Fibroblast of lung (primary cell): ENCODE data around the gene RPS6KC1.

ENCODE experiments used
- EZH2 ChIP-seq: IDR thresholded peaks from 2 replicates; pipeline ENCODE4 v1.5.1; 2012; ENCODE audit warnings: low read length, control low read depth, mild to moderate bottlenecking; ENCODE audit errors: missing control alignments
- TF ChIP-seq, protein P1 (sequence below), 2 donors: IDR thresholded peaks in 1 of 2; conservative IDR thresholded peaks in 1 of 2; 1 replicate in 1 of 2; 2 replicates in 1 of 2; pipeline ENCODE4 v1.5.1; 2011 to 2012; ENCODE audit warnings: low read length in 2 of 2, control low read depth in 1 of 2, inconsistent platforms in 1 of 2, low read depth in 1 of 2, mild to moderate bottlenecking in 1 of 2

DNA sequence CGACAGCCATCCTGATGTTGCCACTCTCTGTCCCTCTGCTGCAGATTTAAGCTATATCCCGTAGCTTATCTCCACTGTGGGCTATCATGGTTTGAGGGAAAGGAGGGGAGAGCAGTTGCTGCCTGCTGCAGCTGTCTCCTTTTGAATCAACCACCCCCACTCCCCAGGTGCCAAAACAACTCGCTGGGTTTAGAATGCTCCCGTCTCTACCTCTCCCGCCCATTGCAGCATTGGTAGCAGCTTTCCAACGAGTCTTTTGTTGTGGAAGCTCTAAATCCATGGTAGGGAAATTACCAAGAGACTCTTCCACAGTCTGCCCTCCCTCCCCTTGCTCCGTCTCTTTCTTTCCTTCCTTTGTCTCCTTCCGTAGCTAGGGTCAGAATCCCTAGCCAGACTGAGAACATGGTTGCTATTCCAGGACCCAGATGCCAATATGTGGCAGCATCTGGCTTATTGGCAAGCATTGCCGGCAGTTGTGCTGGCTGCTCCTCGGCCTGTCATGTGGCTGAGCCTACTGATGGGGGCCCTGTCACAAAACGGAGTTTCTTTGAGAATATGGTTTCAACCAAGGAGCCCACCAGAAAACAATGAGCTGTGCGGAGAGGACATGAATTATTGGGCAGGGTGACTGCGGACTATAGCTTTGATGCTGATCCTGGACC is 230.7 kb downstream of the RPS6KC1 start:
- TF ChIP-seq, protein P1, sequence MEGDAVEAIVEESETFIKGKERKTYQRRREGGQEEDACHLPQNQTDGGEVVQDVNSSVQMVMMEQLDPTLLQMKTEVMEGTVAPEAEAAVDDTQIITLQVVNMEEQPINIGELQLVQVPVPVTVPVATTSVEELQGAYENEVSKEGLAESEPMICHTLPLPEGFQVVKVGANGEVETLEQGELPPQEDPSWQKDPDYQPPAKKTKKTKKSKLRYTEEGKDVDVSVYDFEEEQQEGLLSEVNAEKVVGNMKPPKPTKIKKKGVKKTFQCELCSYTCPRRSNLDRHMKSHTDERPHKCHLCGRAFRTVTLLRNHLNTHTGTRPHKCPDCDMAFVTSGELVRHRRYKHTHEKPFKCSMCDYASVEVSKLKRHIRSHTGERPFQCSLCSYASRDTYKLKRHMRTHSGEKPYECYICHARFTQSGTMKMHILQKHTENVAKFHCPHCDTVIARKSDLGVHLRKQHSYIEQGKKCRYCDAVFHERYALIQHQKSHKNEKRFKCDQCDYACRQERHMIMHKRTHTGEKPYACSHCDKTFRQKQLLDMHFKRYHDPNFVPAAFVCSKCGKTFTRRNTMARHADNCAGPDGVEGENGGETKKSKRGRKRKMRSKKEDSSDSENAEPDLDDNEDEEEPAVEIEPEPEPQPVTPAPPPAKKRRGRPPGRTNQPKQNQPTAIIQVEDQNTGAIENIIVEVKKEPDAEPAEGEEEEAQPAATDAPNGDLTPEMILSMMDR (conservative IDR thresholded peaks at IDR 0.05 in 1 of 2, IDR thresholded peaks at IDR 0.05 in 1 of 2; ENCODE audit: low read depth in 1 of 2, low read length in 2 of 2): no peak
- TF ChIP-seq EZH2: no peak
